HG02884 (cell line): ENCODE measurements around the gene TSEN34.
"Not testable (repeated sequence)": the region's sequence is repeated elsewhere in the genome, so short reads cannot be mapped to it uniquely, and the experiment has no call there.

Source experiments
- ATAC-seq: cut with Tn5 transposase; IDR thresholded peaks from one replicate; pipeline ENCODE4 v1.9.1; 2021; ENCODE audit warnings: mild to moderate bottlenecking, moderate library complexity; ENCODE audit not compliant: unreplicated experiment

The TSEN34 gene

GRCh38 chr19:54229146-54229545 is 38.0 kb downstream of the TSEN34 start:
- ATAC-seq, result no peak

- ATAC-seq, result no peak
These were observed 38.9 kb downstream of the TSEN34 start for GRCh38 chr19:54230031-54230430.

- no peak for ATAC-seq
These were observed 40.2 kb downstream of the TSEN34 start for GRCh38 chr19:54231077-54231931.

- no peak for ATAC-seq
These were observed 42.8 kb downstream of the TSEN34 start for GRCh38 chr19:54233941-54234340.

- not testable (repeated sequence) for ATAC-seq
These were observed 48.6 kb downstream of the TSEN34 start for GRCh38 chr19:54239491-54240371.

GRCh38 chr19:54240372-54241336 is 49.5 kb downstream of the TSEN34 start:
- ATAC-seq, result not testable (repeated sequence)

GRCh38 chr19:54242234-54242633 is 51.1 kb downstream of the TSEN34 start:
- ATAC-seq, result not testable (repeated sequence)

- ATAC-seq, result not testable (repeated sequence)
These were observed 51.5 kb downstream of the TSEN34 start, which contains the start of gene LILRA6 for GRCh38 chr19:54242646-54243045. TSS of gene LILRA6 (minus strand) at chr19:54242790.

GRCh38 chr19:54243809-54244208 is 52.7 kb downstream of the TSEN34 start:
- not testable (repeated sequence) for ATAC-seq
